HG03097 (cell line): Measurements from ENCODE around the gene ITPR1.

Experiments
- ATAC-seq: cut with Tn5 transposase; IDR thresholded peaks from one replicate; pipeline ENCODE4 v1.9.1; 2021; ENCODE audit not compliant: unreplicated experiment, low FRiP score

Gene ITPR1

GRCh38 chr3:4859788-4860187 lies 366.6 kb downstream of the ITPR1 start:
- ATAC-seq, result no peak

GRCh38 chr3:4862973-4863372 lies 369.8 kb downstream of the ITPR1 start:
- ATAC-seq, result no peak

- no peak for ATAC-seq
Observed at GRCh38 chr3:4864503-4864902, 371.4 kb downstream of the ITPR1 start.

- no peak for ATAC-seq
Observed at GRCh38 chr3:4865714-4866113, 372.6 kb downstream of the ITPR1 start.

- no peak for ATAC-seq
Observed at GRCh38 chr3:4866866-4867265, 373.7 kb downstream of the ITPR1 start.

GRCh38 chr3:4877173-4877787 lies 384.1 kb downstream of the ITPR1 start:
- no peak for ATAC-seq

- ATAC-seq, result no peak
Observed at GRCh38 chr3:4880850-4881249, 387.7 kb downstream of the ITPR1 start.

GRCh38 chr3:4882548-4882947 lies 389.4 kb downstream of the ITPR1 start:
- no peak for ATAC-seq

GRCh38 chr3:4883011-4883410 lies 389.9 kb downstream of the ITPR1 start:
- ATAC-seq, result no peak

GRCh38 chr3:4884888-4885287 lies 391.7 kb downstream of the ITPR1 start:
- ATAC-seq, result no peak

GRCh38 chr3:4885316-4885715 lies 392.2 kb downstream of the ITPR1 start:
- no peak for ATAC-seq

GRCh38 chr3:4886448-4886847 lies 393.3 kb downstream of the ITPR1 start:
- no peak for ATAC-seq

GRCh38 chr3:4887177-4887576 lies 394.0 kb downstream of the ITPR1 start:
- ATAC-seq, result no peak

- no peak for ATAC-seq
Observed at GRCh38 chr3:4888913-4889846, 396.0 kb downstream of the ITPR1 start.

- no peak for ATAC-seq
Observed at GRCh38 chr3:4889896-4890295, 396.7 kb downstream of the ITPR1 start.

GRCh38 chr3:4894891-4895530 lies 401.9 kb downstream of the ITPR1 start:
- no peak for ATAC-seq

GRCh38 chr3:4895838-4896237 lies 402.7 kb downstream of the ITPR1 start:
- no peak for ATAC-seq
